Activated T-helper 1 cell treated with anti-CD3 and anti-CD28 coated beads, Interleukin-12 subunit alpha, Interleukin-12 subunit beta, Interleukin-2, Interleukin-4 antibody, amounts not matched to agents 30 ng/mL and 10 ng/mL and 1 ng/mL, durations not matched to agents 14 hours and 24 hours and 36 hours (primary cell): ENCODE results near the gene PRDX6. TPM values are rescaled to one million over a fixed set of nuclear protein-coding genes. Genes with fewer than 3 reads are reported as not detected.

ENCODE experiments used
- total RNA-seq: library from RNA; stranded (reverse); gene quantifications from 2 replicates; pipeline ENCODE4 v1.2.3, GENCODE V29; 2022

The PRDX6 gene
- total RNA-seq, 1 donor from 2014 or later, result 124 TPM

Other genes starting within 250 kb of the PRDX6 start
- gene SLC9C2, start 125.7 kb downstream of the PRDX6 start, total RNA-seq, result not detected in 2 replicates
- not detected in 2 replicates for gene TEX50, start 158.0 kb downstream of the PRDX6 start, total RNA-seq
- gene ANKRD45, start 192.5 kb downstream of the PRDX6 start, total RNA-seq, result not detected in 2 replicates
- gene KLHL20, start 237.6 kb downstream of the PRDX6 start, total RNA-seq, result 17.8 and 18.3 TPM in 2 replicates